Hematopoietic multipotent progenitor cell treated with erythropoietin and hydrocortisone succinate and interleukin-3 and kit ligand, for 15 days (in vitro differentiated cells): Measurements from ENCODE around the gene FDCSP.
"Not testable (repeated sequence)": the region's sequence is repeated elsewhere in the genome, so short reads cannot be mapped to it uniquely, and the experiment has no call there.

ENCODE experiments used
- DNase-seq: peaks from one replicate; pipeline ENCODE4 v3.0.0-alpha.2; 2015; ENCODE audit warnings: low spot score

The FDCSP gene

GRCh38 chr4:70225824-70226223 lies at the start of gene FDCSP:
Gene FDCSP, plus strand, starts transcription at chr4:70226124. Its CDS starts 5,071 bp downstream, at chr4:70231195.
- no peak for DNase-seq

- DNase-seq, result no peak
Observed at GRCh38 chr4:70177090-70177489, 48.8 kb upstream of the FDCSP start.

- DNase-seq, result no peak
Observed at GRCh38 chr4:70178075-70178660, 47.8 kb upstream of the FDCSP start.

- no peak for DNase-seq
Observed at GRCh38 chr4:70179811-70180210, 46.1 kb upstream of the FDCSP start.

- DNase-seq, result no peak
Observed at GRCh38 chr4:70181864-70182263, 44.1 kb upstream of the FDCSP start.

- no peak for DNase-seq
Observed at GRCh38 chr4:70182517-70183167, 43.3 kb upstream of the FDCSP start.

- DNase-seq, result peak; percentile 17
Observed at GRCh38 chr4:70183168-70183939, 42.6 kb upstream of the FDCSP start.

GRCh38 chr4:70183940-70184246 lies 42.0 kb upstream of the FDCSP start:
- DNase-seq, result no peak

GRCh38 chr4:70187216-70187615 lies 38.7 kb upstream of the FDCSP start:
- no peak for DNase-seq

- DNase-seq, result no peak
Observed at GRCh38 chr4:70190579-70190978, 35.3 kb upstream of the FDCSP start.

- no peak for DNase-seq
Observed at GRCh38 chr4:70191647-70192046, 34.3 kb upstream of the FDCSP start.

GRCh38 chr4:70192895-70193294 lies 33.0 kb upstream of the FDCSP start:
- DNase-seq, result no peak

GRCh38 chr4:70195425-70195824 lies 30.5 kb upstream of the FDCSP start, which contains the start of gene ODAM:
Gene ODAM, plus strand, starts transcription at chr4:70195725. Its CDS starts 819 bp downstream, at chr4:70196544.
- no peak for DNase-seq

- no peak for DNase-seq
Observed at GRCh38 chr4:70196857-70197256, 29.1 kb upstream of the FDCSP start.

- DNase-seq, result no peak
Observed at GRCh38 chr4:70197842-70198241, 28.1 kb upstream of the FDCSP start.

GRCh38 chr4:70203601-70204000 lies 22.3 kb upstream of the FDCSP start:
- DNase-seq, result no peak

GRCh38 chr4:70212752-70213151 lies 13.2 kb upstream of the FDCSP start:
- not testable (repeated sequence) for DNase-seq

- DNase-seq, result not testable (repeated sequence)
Observed at GRCh38 chr4:70216109-70216508, 9.8 kb upstream of the FDCSP start.

- not testable (repeated sequence) for DNase-seq
Observed at GRCh38 chr4:70216550-70216949, 9.4 kb upstream of the FDCSP start.

GRCh38 chr4:70221389-70221788 lies 4.5 kb upstream of the FDCSP start:
- not testable (repeated sequence) for DNase-seq

GRCh38 chr4:70221818-70222217 lies 4.1 kb upstream of the FDCSP start:
- not testable (repeated sequence) for DNase-seq

- no peak for DNase-seq
Observed at GRCh38 chr4:70236125-70236524, 10.2 kb downstream of the FDCSP start.
